Measurements from ENCODE around the gene TLX2. TPM values are rescaled to one million over a fixed set of nuclear protein-coding genes. Genes with fewer than 3 reads are reported as not detected.

Gene TLX2
- total and polyA plus RNA-seq, 2 of the 4 experiments (the other 2 are of a cell fraction) = not detected

GRCh38 chr2:74481961-74482800, 32.1 kb upstream of the TLX2 start:
- dilution Hi-C loops (cut with HindIII; ENCODE audit: low sequenced_read_pairs, unreplicated experiment) (no loop called here), in situ Hi-C loops (cut with MboI; ENCODE audit: low sequenced_read_pairs) (loop anchor here (5.0 to 25.0 kb wide), 2 partner anchors 95 to 380 kb away; no protein-coding TSS in a partner anchor), intact Hi-C loops (cut with micrococcal nuclease) (no loop called here)
- no TSS peak for BruUV-seq (replicated peaks)
- H4K20me1 ChIP-seq (ENCODE audit: insufficient read depth, low read length) = peaks cover 3% of the 10 kb centered on the region; the same call in 1 of the 2 replicates
- H4K8ac ChIP-seq (ENCODE audit: low read depth in 2 of 2, low read length in 2 of 2) = peak overlapping the region; percentile 79 to 88; a peak in 3 of 4 replicates
- peak overlapping the region; percentile 69 for H3K14ac ChIP-seq (replicated peaks; ENCODE audit: low read depth, low read length)
- peak overlapping the region; percentile 48; the same call in 1 of the 2 replicates for H3K56ac ChIP-seq (ENCODE audit: extremely low read depth, insufficient read depth, low read length)
- DNase-seq (no peak), ATAC-seq (ENCODE audit: low read depth) (peak; percentile 46)
- peaks cover 11% of the 10 kb centered on the region for H3K4me1 ChIP-seq (ENCODE audit: control insufficient read depth, insufficient read depth, low read length)
- peak overlapping the region; percentile 100 for H2AFZ ChIP-seq (replicated peaks; ENCODE audit: low read length, poor library complexity)
- H3K36me3 ChIP-seq (ENCODE audit: control insufficient read depth, insufficient read depth, low read length) = peaks cover 13% of the 10 kb centered on the region
- peak overlapping the region; percentile 99 for H2AK9ac ChIP-seq (replicated peaks; ENCODE audit: low read depth, low read length, poor library complexity)
- peak overlapping the region; percentile 28; the same call in 1 of the 2 replicates for H2BK120ac ChIP-seq (ENCODE audit: low read depth, low read length)
- H3K9me1 ChIP-seq (ENCODE audit: insufficient read depth, low read length) = peaks cover 11% of the 10 kb centered on the region; the same call in 1 of the 2 replicates
- H3K27ac ChIP-seq (ENCODE audit: insufficient read depth, low read length) = peak overlapping the region; percentile 87
- 0% methylated on average over 26 of the region's 80 CpGs; no CpG with 5 or more reads in 1 of the 2 experiments for WGBS, 2 experiments (ENCODE audit: extremely low coverage in 2 of 2, insufficient read length in 1 of 2)
- no peaks in the 10 kb centered on the region for H3K27me3 ChIP-seq (ENCODE audit: control insufficient read depth, insufficient read depth, low read length)
- TF ChIP-seq RCOR1 (IDR thresholded peaks at IDR 0.05; ENCODE audit: insufficient replicate concordance, low read length) (no peak), RFX5 (IDR thresholded peaks at IDR 0.05; ENCODE audit: low read depth, low read length) (no peak), MAZ (IDR thresholded peaks at IDR 0.05; ENCODE audit: borderline replicate concordance, low read depth, low read length) (0 out of 2 replicates have a peak, but pooled peaks have one; percentile 22), USF2 (IDR thresholded peaks at IDR 0.05; ENCODE audit: low read depth, low read length) (no peak), FOS (IDR thresholded peaks at IDR 0.05; ENCODE audit: low read depth, low read length) (no peak), MXI1 (IDR thresholded peaks at IDR 0.05; ENCODE audit: borderline replicate concordance, low read depth, low read length) (peak; percentile 59; the same call in 1 of the 2 replicates), CHD1 (IDR thresholded peaks at IDR 0.05; ENCODE audit: low read depth, low read length) (no peak)
- peak overlapping the region; percentile 97 for H3K4me2 ChIP-seq (ENCODE audit: low read depth, low read length)
- peak overlapping the region; percentile 79 for H4K91ac ChIP-seq (ENCODE audit: insufficient read depth, low read depth, low read length)
- no peak overlapping the region; the same call in 2 of the 3 replicates for H2BK15ac ChIP-seq (ENCODE audit: low read depth, low read length)
- CTCF ChIA-PET = interaction anchor here (0.6 to 3.4 kb wide), 5 partner anchors 14 to 106 kb away, joined by 3 to 17 read pairs (median 4); no protein-coding TSS in a partner anchor
- H3K9ac ChIP-seq (ENCODE audit: low read depth, low read length) = peak overlapping the region; percentile 76
- peak overlapping the region; percentile 65 for H3K23ac ChIP-seq (ENCODE audit: low read depth, low read length)
- no peak overlapping the region for H2BK20ac ChIP-seq (ENCODE audit: low read depth, low read length)
- peaks cover 23 to 69% of the 10 kb centered on the region in 2 experiments for H3K79me1 ChIP-seq (ENCODE audit: low read depth in 1 of 2, low read length in 2 of 2)
- no peaks in the 10 kb centered on the region for H3K9me3 ChIP-seq (ENCODE audit: control insufficient read depth, insufficient read depth, low read length)
- H3K4ac ChIP-seq (ENCODE audit: low read depth, low read length) = peak overlapping the region; percentile 79
- POLR2A ChIA-PET (ENCODE audit: unreplicated experiment) = interaction anchor here (0.6 to 1.4 kb wide), 4 partner anchors 10 to 28 kb away, joined by 3 to 7 read pairs (median 5); partner anchors contain the start of genes MRPL53 and WBP1
- H2AK5ac ChIP-seq (ENCODE audit: low read depth, low read length) = peak overlapping the region; percentile 66
- H2BK5ac ChIP-seq (ENCODE audit: low read depth, low read length, poor library complexity, severe bottlenecking) = peak overlapping the region; percentile 83
- H3K18ac ChIP-seq (ENCODE audit: low read depth, low read length) = peak overlapping the region; percentile 9; the same call in 1 of the 2 replicates
- peak overlapping the region; percentile 80 for H3K4me3 ChIP-seq (ENCODE audit: insufficient read depth, low read depth, low read length)
- H4K5ac ChIP-seq (ENCODE audit: low read depth, low read length) = peak overlapping the region; percentile 17
